ENCODE results near the gene ATP5F1B.

Gene ATP5F1B

DNA sequence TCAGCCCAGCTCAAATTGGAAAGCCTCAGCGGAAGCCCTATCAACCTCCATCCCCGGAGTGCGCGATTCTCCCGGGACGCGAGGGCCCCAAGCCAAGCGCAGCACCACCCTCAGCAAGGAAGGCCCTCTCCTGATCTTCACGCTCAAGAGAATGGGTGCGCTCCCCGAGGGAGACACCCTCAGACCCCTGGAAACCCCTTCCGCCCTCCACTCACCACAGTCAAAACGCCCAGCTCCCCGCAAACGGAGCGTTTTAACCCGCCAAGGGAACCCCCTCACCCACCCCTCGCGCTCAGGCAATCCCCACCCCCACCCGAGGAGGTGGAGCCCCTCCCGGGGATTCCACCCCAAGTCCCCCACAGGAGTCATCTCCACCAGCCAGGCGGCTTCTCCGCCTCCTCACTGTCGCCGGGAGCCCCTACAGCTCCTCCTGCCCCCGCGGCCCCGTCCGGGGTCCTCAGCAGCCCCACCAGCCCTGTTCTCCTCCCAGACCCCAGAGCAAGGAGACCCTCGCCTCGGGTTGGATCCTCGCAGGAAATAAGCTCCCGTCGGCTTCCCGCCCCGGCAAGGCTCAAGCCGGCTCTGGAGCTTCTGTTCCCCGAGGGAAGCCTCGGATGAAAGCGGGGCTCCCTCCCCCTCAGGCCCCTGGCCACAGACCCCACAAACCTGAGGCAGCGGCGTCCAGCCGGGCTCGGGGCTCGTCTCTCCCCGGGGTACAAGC, 16.2 kb downstream of the ATP5F1B start:
- Histone ChIP-seq H3K9ac (ENCODE audit: low read length) (peak overlapping the region; percentile 96), H3K23ac (ENCODE audit: low read length in 2 of 2) (peak overlapping the region; percentile 71 to 97), H4K91ac (ENCODE audit: low read length) (peak overlapping the region; percentile 87), H2AFZ (ENCODE audit: low read depth, low read length) (no peak overlapping the region), H2BK12ac (ENCODE audit: low read length in 2 of 2) (peak overlapping the region in 1 of 2 experiments; percentile 40), H3K4me1 (ENCODE audit: control insufficient read depth, insufficient read depth, low read depth, low read length) (peaks cover 27% of the 10 kb centered on the region), H3K27me3 (ENCODE audit: control insufficient read depth in 1 of 2, insufficient read depth in 1 of 2, low read length in 2 of 2) (no peaks in the 10 kb centered on the region), H3K9me3 (ENCODE audit: control insufficient read depth, low read length) (no peaks in the 10 kb centered on the region), H3K79me1 (replicated peaks; ENCODE audit: low read length, poor library complexity, severe bottlenecking) (peaks cover 11% of the 10 kb centered on the region), H3K14ac (ENCODE audit: low read length in 2 of 2) (peak overlapping the region; percentile 68 to 78), H3K18ac (ENCODE audit: low read depth in 1 of 2, low read length in 2 of 2) (peak overlapping the region; percentile 94 to 97), H3K4ac (ENCODE audit: low read depth in 1 of 2, low read length in 2 of 2) (peak overlapping the region; percentile 89 to 98), H2BK5ac (ENCODE audit: low read depth, low read length, poor library complexity, severe bottlenecking) (peak overlapping the region; percentile 32), H2BK15ac (ENCODE audit: low read depth, poor library complexity, severe bottlenecking) (peak overlapping the region; percentile 99), H2AK5ac (ENCODE audit: low read length, severe bottlenecking) (no peak overlapping the region), H3K4me2 (ENCODE audit: low read length, poor library complexity, severe bottlenecking) (peak overlapping the region; percentile 84), H3K36me3 (ENCODE audit: control insufficient read depth in 1 of 2, insufficient read depth in 2 of 2, low read depth in 1 of 2, low read length in 2 of 2) (peaks cover 12 to 17% of the 10 kb centered on the region in 2 experiments), H4K8ac (ENCODE audit: low read length) (peak overlapping the region; percentile 80), H2BK120ac (ENCODE audit: low read depth, low read length) (peak overlapping the region; percentile 96), H3K27ac (ENCODE audit: low read length, poor library complexity, severe bottlenecking) (peak overlapping the region; percentile 55), H3K4me3 (ENCODE audit: insufficient read depth in 1 of 2, low read depth in 1 of 2, low read length in 2 of 2) (peak overlapping the region; percentile 93 to 97)
- peak; percentile 27 for DNase-seq
- under 1% methylated on average over 44 of the region's 46 CpGs for WGBS

DNA sequence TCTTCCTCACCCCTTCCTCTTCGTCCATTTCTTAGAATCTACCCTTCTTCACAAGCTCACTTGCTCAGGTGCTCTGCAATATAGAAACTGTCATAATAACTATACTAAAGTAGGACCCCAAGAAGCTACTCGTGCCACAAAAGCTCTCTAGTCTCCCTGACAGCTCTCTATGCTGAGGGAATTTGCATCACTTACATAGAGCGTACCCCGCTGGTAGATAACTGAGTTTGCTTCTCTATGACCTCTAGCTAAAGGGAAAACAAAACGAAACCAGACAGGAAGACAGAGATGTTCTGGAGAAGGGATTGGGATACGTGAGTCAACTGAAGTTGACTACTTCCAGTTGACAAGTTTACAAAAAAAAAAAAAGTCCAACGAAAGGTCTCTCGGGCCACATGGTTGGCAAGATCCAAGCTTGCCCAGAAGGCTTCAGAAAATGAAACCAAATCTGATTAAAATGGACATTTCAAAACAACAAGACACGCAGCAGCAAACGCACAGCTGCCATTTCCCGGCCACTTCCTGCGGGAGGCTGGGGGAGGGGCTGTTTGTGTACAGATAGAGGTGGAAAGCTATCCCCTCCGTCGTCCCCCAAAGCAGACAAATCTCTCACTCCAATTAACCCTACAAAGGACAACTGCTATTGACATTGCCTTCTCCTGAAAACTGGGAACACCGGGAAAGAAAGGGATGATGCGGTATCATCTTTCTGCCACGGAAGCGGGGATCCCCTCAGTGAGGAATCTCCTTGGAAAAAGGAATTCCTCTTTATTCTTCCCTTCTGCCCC, 16.9 kb downstream of the ATP5F1B start:
- H2BK120ac ChIP-seq (ENCODE audit: low read depth, low read length): peak overlapping the region; percentile 96
- no peaks in the 10 kb centered on the region for H3K9me3 ChIP-seq (ENCODE audit: control insufficient read depth, low read length)
- no peaks in the 10 kb centered on the region for H3K27me3 ChIP-seq (ENCODE audit: control insufficient read depth in 1 of 2, insufficient read depth in 1 of 2, low read length in 2 of 2)
- H3K18ac ChIP-seq (ENCODE audit: low read depth in 1 of 2, low read length in 2 of 2): peak overlapping the region; percentile 71 to 97
- H2AFZ ChIP-seq (ENCODE audit: low read depth, low read length): no peak overlapping the region
- peaks cover 25% of the 10 kb centered on the region for H3K4me1 ChIP-seq (ENCODE audit: control insufficient read depth, insufficient read depth, low read depth, low read length)
- peaks cover 12 to 24% of the 10 kb centered on the region in 2 experiments for H3K36me3 ChIP-seq (ENCODE audit: control insufficient read depth in 1 of 2, insufficient read depth in 2 of 2, low read depth in 1 of 2, low read length in 2 of 2)
- no peak overlapping the region for H2AK5ac ChIP-seq (ENCODE audit: low read length, severe bottlenecking)
- peaks cover 9% of the 10 kb centered on the region for H3K79me1 ChIP-seq (replicated peaks; ENCODE audit: low read length, poor library complexity, severe bottlenecking)
- peak overlapping the region; percentile 52 for H4K91ac ChIP-seq (ENCODE audit: low read length)
- peak overlapping the region; percentile 55 for H3K27ac ChIP-seq (ENCODE audit: low read length, poor library complexity, severe bottlenecking)
- peak overlapping the region; percentile 84 for H3K4me2 ChIP-seq (ENCODE audit: low read length, poor library complexity, severe bottlenecking)
- H2BK5ac ChIP-seq (ENCODE audit: low read depth, low read length, poor library complexity, severe bottlenecking): peak overlapping the region; percentile 32
- H3K9ac ChIP-seq (ENCODE audit: low read length): peak overlapping the region; percentile 96
- no peak overlapping the region for H3K4ac ChIP-seq (ENCODE audit: low read depth in 1 of 2, low read length in 2 of 2)
- H4K8ac ChIP-seq (ENCODE audit: low read length): peak overlapping the region; percentile 80
- H3K4me3 ChIP-seq (ENCODE audit: insufficient read depth in 1 of 2, low read depth in 1 of 2, low read length in 2 of 2): peak overlapping the region; percentile 93 to 97
- under 1% methylated on average over 13 of the region's 18 CpGs for WGBS
- H3K14ac ChIP-seq (ENCODE audit: low read length in 2 of 2): no peak overlapping the region
- H2BK15ac ChIP-seq (ENCODE audit: low read depth, poor library complexity, severe bottlenecking): peak overlapping the region; percentile 99
- DNase-seq: peak; percentile 91
- H3K23ac ChIP-seq (ENCODE audit: low read length in 2 of 2): no peak overlapping the region
- no peak overlapping the region for H2BK12ac ChIP-seq (ENCODE audit: low read length in 2 of 2)

DNA sequence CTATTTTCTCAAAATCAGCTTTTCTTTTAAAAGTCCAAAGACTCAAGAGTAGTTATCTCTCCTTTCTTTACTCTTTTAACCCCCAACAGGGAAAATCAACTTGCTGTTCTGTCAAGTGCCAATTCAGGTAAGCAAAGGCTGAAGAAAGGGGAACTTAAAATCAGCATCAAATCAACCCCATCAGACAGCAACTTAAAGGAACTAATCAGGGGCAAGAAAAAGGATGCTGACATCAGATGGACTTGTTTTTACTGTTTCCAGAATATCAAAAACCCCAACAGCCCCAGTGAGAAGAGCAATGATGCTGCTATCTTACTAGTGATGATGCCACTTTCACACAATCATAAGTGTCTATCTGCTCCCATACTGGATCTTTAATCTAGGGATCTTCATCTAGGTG, 19.1 kb downstream of the ATP5F1B start:
- peaks cover 13 to 39% of the 10 kb centered on the region in 2 experiments for H3K36me3 ChIP-seq (ENCODE audit: control insufficient read depth in 1 of 2, insufficient read depth in 2 of 2, low read depth in 1 of 2, low read length in 2 of 2)
- H3K9me3 ChIP-seq (ENCODE audit: control insufficient read depth, low read length): no peaks in the 10 kb centered on the region
- H3K4me1 ChIP-seq (ENCODE audit: control insufficient read depth, insufficient read depth, low read depth, low read length): peaks cover 11% of the 10 kb centered on the region
- H3K9ac ChIP-seq (ENCODE audit: low read length): peak overlapping the region; percentile 23
- no peak overlapping the region for H2BK15ac ChIP-seq (ENCODE audit: low read depth, poor library complexity, severe bottlenecking)
- H2AK5ac ChIP-seq (ENCODE audit: low read length, severe bottlenecking): no peak overlapping the region
- no peak overlapping the region for H3K4ac ChIP-seq (ENCODE audit: low read depth in 1 of 2, low read length in 2 of 2)
- no peak overlapping the region for H3K4me3 ChIP-seq (ENCODE audit: insufficient read depth in 1 of 2, low read depth in 1 of 2, low read length in 2 of 2)
- H3K23ac ChIP-seq (ENCODE audit: low read length in 2 of 2): no peak overlapping the region
- H3K18ac ChIP-seq (ENCODE audit: low read depth in 1 of 2, low read length in 2 of 2): no peak overlapping the region
- no peak overlapping the region for H3K27ac ChIP-seq (ENCODE audit: low read length, poor library complexity, severe bottlenecking)
- H2BK120ac ChIP-seq (ENCODE audit: low read depth, low read length): no peak overlapping the region
- H4K8ac ChIP-seq (ENCODE audit: low read length): no peak overlapping the region
- H2AFZ ChIP-seq (ENCODE audit: low read depth, low read length): no peak overlapping the region
- no peaks in the 10 kb centered on the region for H3K27me3 ChIP-seq (ENCODE audit: control insufficient read depth in 1 of 2, insufficient read depth in 1 of 2, low read length in 2 of 2)
- H3K79me1 ChIP-seq (replicated peaks; ENCODE audit: low read length, poor library complexity, severe bottlenecking): peaks cover 7% of the 10 kb centered on the region
- no peak overlapping the region for H3K14ac ChIP-seq (ENCODE audit: low read length in 2 of 2)
- no peak overlapping the region for H3K4me2 ChIP-seq (ENCODE audit: low read length, poor library complexity, severe bottlenecking)
- no peak overlapping the region for H2BK5ac ChIP-seq (ENCODE audit: low read depth, low read length, poor library complexity, severe bottlenecking)
- no peak for DNase-seq
- no peak overlapping the region for H4K91ac ChIP-seq (ENCODE audit: low read length)
- H2BK12ac ChIP-seq (ENCODE audit: low read length in 2 of 2): no peak overlapping the region

- Histone ChIP-seq H2BK5ac (ENCODE audit: low read depth, low read length, poor library complexity, severe bottlenecking) (no peak overlapping the region), H3K18ac (ENCODE audit: low read depth in 1 of 2, low read length in 2 of 2) (no peak overlapping the region), H3K79me1 (replicated peaks; ENCODE audit: low read length, poor library complexity, severe bottlenecking) (peaks cover 3% of the 10 kb centered on the region), H3K9ac (ENCODE audit: low read length) (peak overlapping the region; percentile 27), H4K91ac (ENCODE audit: low read length) (no peak overlapping the region), H3K4me2 (ENCODE audit: low read length, poor library complexity, severe bottlenecking) (no peak overlapping the region), H2BK15ac (ENCODE audit: low read depth, poor library complexity, severe bottlenecking) (no peak overlapping the region), H4K8ac (ENCODE audit: low read length) (no peak overlapping the region), H2AK5ac (ENCODE audit: low read length, severe bottlenecking) (no peak overlapping the region), H3K4ac (ENCODE audit: low read depth in 1 of 2, low read length in 2 of 2) (no peak overlapping the region), H3K27ac (ENCODE audit: low read length, poor library complexity, severe bottlenecking) (no peak overlapping the region), H3K4me3 (ENCODE audit: insufficient read depth in 1 of 2, low read depth in 1 of 2, low read length in 2 of 2) (no peak overlapping the region), H2BK120ac (ENCODE audit: low read depth, low read length) (no peak overlapping the region), H3K4me1 (ENCODE audit: control insufficient read depth, insufficient read depth, low read depth, low read length) (peaks cover 6% of the 10 kb centered on the region), H3K23ac (ENCODE audit: low read length in 2 of 2) (no peak overlapping the region), H3K9me3 (ENCODE audit: control insufficient read depth, low read length) (no peaks in the 10 kb centered on the region), H3K36me3 (ENCODE audit: control insufficient read depth in 1 of 2, insufficient read depth in 2 of 2, low read depth in 1 of 2, low read length in 2 of 2) (peaks cover 18 to 77% of the 10 kb centered on the region in 2 experiments), H2AFZ (ENCODE audit: low read depth, low read length) (no peak overlapping the region), H3K27me3 (ENCODE audit: control insufficient read depth in 1 of 2, insufficient read depth in 1 of 2, low read length in 2 of 2) (no peaks in the 10 kb centered on the region), H2BK12ac (ENCODE audit: low read length in 2 of 2) (no peak overlapping the region), H3K14ac (ENCODE audit: low read length in 2 of 2) (no peak overlapping the region)
- 100% methylated on average over 1 of the region's 1 CpG for WGBS
- no peak for DNase-seq
Measured at GRCh38 chr12:56622535-56622934, 23.2 kb downstream of the ATP5F1B start.

Measured in mesenchymal stem cell (in vitro differentiated cells and primary cell).